AG09309 (cell line): Measurements from ENCODE around the gene PCSK5.

ENCODE experiments used
- DNase-seq: peaks from one replicate; pipeline ENCODE4 v3.0.0-alpha.2; 2010; ENCODE audit warnings: low read depth
- H3K4me3 ChIP-seq: 2 replicates; pipeline ENCODE4 v1.5.1; 2011; ENCODE audit warnings: mild to moderate bottlenecking, low read depth, low read length, moderate library complexity; ENCODE audit not compliant: control insufficient read depth
- CTCF ChIP-seq: IDR thresholded peaks from 2 replicates; pipeline ENCODE4 v1.5.1; 2011; ENCODE audit warnings: mild to moderate bottlenecking, low read depth, low read length, inconsistent platforms; ENCODE audit not compliant: insufficient read depth, control insufficient read depth; ENCODE audit errors: missing control alignments

The PCSK5 gene

GRCh38 chr9:76032797-76033373 is 142.4 kb downstream of the PCSK5 start:
- no peak for TF ChIP-seq CTCF
- no peak overlapping the region for H3K4me3 ChIP-seq
- DNase-seq = no peak

GRCh38 chr9:76034049-76034448 is 143.6 kb downstream of the PCSK5 start:
- no peak overlapping the region for H3K4me3 ChIP-seq
- DNase-seq = no peak
- no peak for TF ChIP-seq CTCF

GRCh38 chr9:76036762-76037161 is 146.3 kb downstream of the PCSK5 start:
- no peak for DNase-seq
- no peak for TF ChIP-seq CTCF

GRCh38 chr9:76037587-76038225 is 147.2 kb downstream of the PCSK5 start:
- DNase-seq = no peak
- H3K4me3 ChIP-seq = no peak overlapping the region
- no peak for TF ChIP-seq CTCF

More at GRCh38 chr9:76036762-76037161, 146.3 kb downstream of the PCSK5 start:
- H3K4me3 ChIP-seq = no peak overlapping the region

- TF ChIP-seq CTCF = no peak
- no peak for DNase-seq
Measured at GRCh38 chr9:76038431-76038830, 148.0 kb downstream of the PCSK5 start.

GRCh38 chr9:76044266-76044819 is 153.9 kb downstream of the PCSK5 start:
- TF ChIP-seq CTCF = no peak
- DNase-seq = peak; percentile 20
- no peak overlapping the region for H3K4me3 ChIP-seq

More at GRCh38 chr9:76038431-76038830, 148.0 kb downstream of the PCSK5 start:
- H3K4me3 ChIP-seq = no peak overlapping the region
